BE2C (cell line): ENCODE measurements around the gene ZNRF1.

Experiments used
- DNase-seq: peaks from one replicate; pipeline ENCODE4 v3.0.0-alpha.2; 2020
- H3K27me3 ChIP-seq: fragments of 250-450 bp; sonication (Bioruptor Pico); 2 replicates; pipeline ENCODE4 v1.5.1; 2020; ENCODE audit warnings: mild to moderate bottlenecking
- H3K36me3 ChIP-seq: fragments of 250-450 bp; sonication (Bioruptor Pico); 2 replicates; pipeline ENCODE4 v1.5.1; 2020; ENCODE audit warnings: mild to moderate bottlenecking
- H3K4me1 ChIP-seq: fragments of 250-450 bp; sonication (Bioruptor Pico); 2 replicates; pipeline ENCODE4 v1.5.1; 2020
- H3K4me3 ChIP-seq: 2 replicates; pipeline ENCODE4 v1.5.1; 2011; ENCODE audit warnings: low read depth, low read length
- H3K9me3 ChIP-seq: fragments of 250-450 bp; sonication (Bioruptor Pico); 2 replicates; pipeline ENCODE4 v1.5.1; 2020
- CTCF ChIP-seq: IDR thresholded peaks from 2 replicates; pipeline ENCODE4 v1.5.1; 2012; ENCODE audit warnings: mild to moderate bottlenecking, low read depth, low read length

Gene ZNRF1

GRCh38 chr16:75061669-75062068 is 62.8 kb downstream of the ZNRF1 start:
- no peaks in the 10 kb centered on the region for H3K4me1 ChIP-seq
- no peaks in the 10 kb centered on the region for H3K27me3 ChIP-seq
- no peak overlapping the region for H3K4me3 ChIP-seq
- TF ChIP-seq CTCF, result no peak
- H3K9me3 ChIP-seq, result no peaks in the 10 kb centered on the region
- H3K36me3 ChIP-seq, result no peaks in the 10 kb centered on the region
- DNase-seq, result no peak

DNA sequence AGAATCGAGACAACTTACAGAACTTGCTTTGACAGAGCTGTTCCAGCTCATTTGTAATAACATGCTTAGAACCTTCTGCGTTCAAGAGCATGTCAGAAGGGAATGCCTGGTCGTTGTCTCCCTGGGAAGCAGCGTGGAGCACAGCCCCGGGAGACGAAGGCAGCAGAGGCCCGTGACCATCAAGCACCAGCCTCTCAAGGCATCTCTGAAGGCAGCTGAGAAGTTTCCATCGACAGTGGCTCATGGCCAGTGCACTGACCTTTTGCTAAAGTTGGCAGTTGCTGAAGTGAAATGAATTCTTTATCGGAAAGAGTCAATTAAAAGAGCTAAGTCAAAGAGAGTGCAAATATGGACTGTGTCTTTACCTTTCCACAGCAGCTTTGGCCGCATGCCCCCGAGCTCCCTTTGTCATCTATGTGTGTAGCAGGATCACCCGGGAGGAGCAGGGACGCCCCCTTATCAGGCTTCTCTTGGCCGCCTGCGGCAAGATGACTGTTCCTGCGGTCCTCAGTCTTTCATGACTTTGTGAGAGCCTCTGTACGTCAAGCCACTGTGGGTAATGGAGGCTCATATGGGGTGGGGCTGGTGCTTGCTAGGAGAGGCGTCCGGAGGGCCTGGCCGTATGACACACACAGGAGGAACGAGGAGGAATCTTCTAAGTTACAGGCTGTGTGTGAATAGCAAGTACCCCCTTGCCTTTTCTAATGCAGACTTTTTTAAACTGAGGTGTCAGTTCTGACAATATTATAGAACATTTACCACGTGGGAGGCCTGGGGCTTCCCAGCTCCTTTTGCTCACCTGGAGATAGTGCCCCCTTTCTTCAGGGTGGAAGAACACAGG is 63.5 kb downstream of the ZNRF1 start:
- H3K27me3 ChIP-seq, result no peaks in the 10 kb centered on the region
- no peaks in the 10 kb centered on the region for H3K4me1 ChIP-seq
- DNase-seq, result no peak
- no peaks in the 10 kb centered on the region for H3K9me3 ChIP-seq
- no peak for TF ChIP-seq CTCF
- no peak overlapping the region for H3K4me3 ChIP-seq
- H3K36me3 ChIP-seq, result no peaks in the 10 kb centered on the region

- no peaks in the 10 kb centered on the region for H3K4me1 ChIP-seq
- no peaks in the 10 kb centered on the region for H3K36me3 ChIP-seq
- no peaks in the 10 kb centered on the region for H3K9me3 ChIP-seq
- no peak for TF ChIP-seq CTCF
- DNase-seq, result no peak
- H3K4me3 ChIP-seq, result no peak overlapping the region
- no peaks in the 10 kb centered on the region for H3K27me3 ChIP-seq
These were observed 64.1 kb downstream of the ZNRF1 start for GRCh38 chr16:75062976-75063346.

- Histone ChIP-seq H3K36me3 (no peaks in the 10 kb centered on the region), H3K4me1 (no peaks in the 10 kb centered on the region), H3K4me3 (no peak overlapping the region), H3K27me3 (no peaks in the 10 kb centered on the region), H3K9me3 (no peaks in the 10 kb centered on the region)
- no peak for DNase-seq
- no peak for TF ChIP-seq CTCF
These were observed 64.8 kb downstream of the ZNRF1 start for GRCh38 chr16:75063549-75064088.

- no peak for TF ChIP-seq CTCF
- Histone ChIP-seq H3K4me1 (no peaks in the 10 kb centered on the region), H3K4me3 (no peak overlapping the region), H3K36me3 (no peaks in the 10 kb centered on the region), H3K9me3 (no peaks in the 10 kb centered on the region), H3K27me3 (no peaks in the 10 kb centered on the region)
- no peak for DNase-seq
These were observed 65.8 kb downstream of the ZNRF1 start for GRCh38 chr16:75064403-75065148.

GRCh38 chr16:75065149-75065505 is 66.3 kb downstream of the ZNRF1 start:
- Histone ChIP-seq H3K9me3 (no peaks in the 10 kb centered on the region), H3K36me3 (no peaks in the 10 kb centered on the region), H3K27me3 (no peaks in the 10 kb centered on the region), H3K4me1 (no peaks in the 10 kb centered on the region; the same call in 1 of the 2 replicates), H3K4me3 (no peak overlapping the region)
- TF ChIP-seq CTCF, result no peak
- no peak for DNase-seq
